GM21619 (cell line): ENCODE data around the gene GRB10.

Experiments used
- ATAC-seq: cut with Tn5 transposase; IDR thresholded peaks from one replicate; pipeline ENCODE4 v1.9.1; 2021; ENCODE audit not compliant: unreplicated experiment

GRB10 gene

GRCh38 chr7:50723173-50723572, 59.5 kb downstream of the GRB10 start:
- ATAC-seq = no peak

- ATAC-seq = no peak
Measured at GRCh38 chr7:50721661-50722259, 60.9 kb downstream of the GRB10 start.

DNA sequence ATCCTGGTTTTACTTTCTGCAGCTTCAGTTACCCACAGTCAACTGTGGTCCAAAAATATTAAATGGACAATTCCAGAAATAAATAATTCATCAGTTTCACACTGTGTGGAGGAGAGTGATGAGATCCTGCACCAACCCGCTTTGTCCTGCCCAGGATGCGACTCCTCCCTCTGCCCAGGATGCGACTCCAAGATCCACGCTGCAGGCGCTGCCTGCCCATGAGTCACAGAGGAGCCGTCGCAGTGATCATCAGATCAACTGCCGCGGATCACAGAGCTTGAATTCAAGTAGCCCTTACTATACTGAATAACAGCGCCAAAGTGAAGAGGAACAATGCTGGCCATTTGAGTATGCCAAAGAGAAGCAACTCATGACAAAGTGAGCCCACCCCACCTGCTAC, 61.5 kb downstream of the GRB10 start:
- no peak for ATAC-seq

DNA sequence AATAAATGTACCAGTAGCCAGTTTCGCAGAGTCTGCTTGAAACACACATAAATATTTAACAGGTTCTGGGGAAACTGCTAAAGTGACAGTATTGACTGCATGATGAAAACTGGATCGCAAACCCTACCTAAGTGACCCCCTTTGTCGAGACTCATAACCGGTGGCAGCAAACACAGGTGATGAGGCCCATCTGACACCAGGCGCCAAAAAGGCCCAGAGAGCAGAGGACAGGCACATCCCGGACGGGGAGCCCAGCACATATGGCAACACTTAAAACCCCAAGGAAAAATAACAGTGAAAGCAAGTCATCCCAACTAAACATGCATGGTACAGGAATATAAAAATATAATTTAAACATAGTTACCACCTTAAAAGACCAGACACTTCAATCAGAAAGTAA, 62.4 kb downstream of the GRB10 start:
- no peak for ATAC-seq

DNA sequence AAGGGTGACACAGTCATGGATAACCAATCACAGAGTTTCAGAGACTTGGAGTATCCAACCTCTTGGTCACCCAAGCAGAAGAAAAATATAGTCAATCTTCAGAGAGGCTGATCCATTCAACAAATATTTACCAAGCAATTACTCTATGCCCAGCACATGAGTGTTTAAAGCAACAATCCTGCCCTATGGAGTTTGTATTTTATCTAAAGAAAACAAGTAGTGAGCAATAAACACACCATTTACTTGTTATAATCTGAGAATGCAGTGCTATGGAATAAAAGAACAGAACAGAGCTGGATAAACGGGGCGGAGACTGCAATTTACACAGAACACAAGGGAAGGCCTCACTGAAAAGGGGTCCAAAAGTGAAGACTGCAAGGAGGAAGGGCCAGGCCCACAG, 63.8 kb downstream of the GRB10 start:
- ATAC-seq = no peak

DNA sequence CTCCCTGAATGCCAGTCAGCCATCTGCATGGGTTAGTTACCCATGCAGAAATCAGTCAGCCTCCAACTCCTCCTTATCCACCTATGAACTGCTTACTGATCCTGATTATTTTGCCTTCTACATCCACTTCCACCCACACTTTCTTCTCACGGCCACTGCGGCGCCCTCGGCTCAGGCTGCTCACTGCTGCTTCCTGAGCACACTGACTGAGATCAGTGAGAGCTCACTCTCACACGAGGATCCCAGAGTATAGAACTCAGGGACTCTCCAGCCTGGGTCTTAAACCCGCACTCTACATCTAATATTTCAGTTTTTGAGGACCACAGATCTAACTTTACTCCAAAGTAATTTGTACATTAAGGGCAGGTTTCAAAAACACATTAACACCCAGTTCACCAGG, 64.4 kb downstream of the GRB10 start:
- no peak for ATAC-seq

DNA sequence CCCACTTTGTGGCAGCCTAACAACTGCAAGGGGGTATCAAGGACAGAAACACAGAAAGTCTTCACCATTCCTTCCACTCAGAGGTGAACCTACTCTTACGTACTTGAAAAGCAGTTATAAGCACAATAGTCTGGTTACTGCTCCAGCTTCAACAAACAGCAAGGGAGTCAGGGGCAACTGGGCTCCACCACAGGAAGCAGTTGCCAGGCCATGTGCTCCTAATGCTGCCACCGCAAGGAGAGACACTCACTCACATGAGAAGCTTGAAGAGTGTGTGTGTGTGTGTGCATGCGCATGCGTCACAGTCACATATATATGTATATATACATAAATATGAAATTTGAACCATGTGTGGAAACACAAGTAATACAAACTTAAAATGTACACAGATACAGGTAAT, 65.5 kb downstream of the GRB10 start:
- no peak for ATAC-seq

GRCh38 chr7:50714857-50715256, 67.8 kb downstream of the GRB10 start:
- no peak for ATAC-seq

GRCh38 chr7:50713123-50713965, 69.4 kb downstream of the GRB10 start:
- no peak for ATAC-seq

DNA sequence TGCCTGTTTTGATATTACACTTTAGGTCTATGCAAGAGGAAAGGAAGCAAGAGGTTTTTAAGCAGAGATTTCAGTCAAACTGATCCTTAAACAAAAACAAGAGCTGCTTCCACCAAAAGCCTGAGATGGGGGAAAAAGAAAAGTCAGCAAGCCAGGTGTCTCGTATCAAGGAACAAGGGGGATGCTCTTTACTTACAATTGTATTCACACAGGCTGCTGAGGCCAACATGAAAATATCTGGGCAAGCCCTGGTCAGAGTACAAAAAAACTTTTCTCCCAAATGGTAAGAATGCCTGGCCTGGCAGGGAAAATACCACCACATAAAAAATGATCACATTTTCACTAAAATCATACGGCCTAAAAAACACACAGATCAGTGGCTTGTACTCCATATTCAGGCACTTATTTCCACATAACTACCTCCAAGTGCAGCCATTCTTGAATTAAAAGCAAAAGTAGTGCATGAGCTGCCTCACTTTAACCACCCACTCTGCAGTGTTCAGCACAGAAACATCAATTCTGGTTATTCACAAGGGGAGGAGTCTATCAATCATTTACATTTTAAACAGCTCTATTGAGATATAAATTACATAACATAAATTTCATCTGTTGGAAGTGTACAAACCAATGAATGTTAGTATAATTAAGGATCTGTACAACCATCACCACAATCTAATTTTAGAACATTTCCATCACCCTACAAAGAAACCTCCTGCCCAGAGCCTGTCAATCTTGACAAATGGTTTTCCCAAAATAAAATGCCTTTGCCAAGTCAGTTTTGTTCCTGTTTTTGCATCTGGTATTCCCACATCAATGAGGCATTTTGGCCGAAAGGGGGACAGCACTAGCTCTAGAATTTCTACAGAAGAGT, 70.2 kb downstream of the GRB10 start:
- ATAC-seq = no peak

DNA sequence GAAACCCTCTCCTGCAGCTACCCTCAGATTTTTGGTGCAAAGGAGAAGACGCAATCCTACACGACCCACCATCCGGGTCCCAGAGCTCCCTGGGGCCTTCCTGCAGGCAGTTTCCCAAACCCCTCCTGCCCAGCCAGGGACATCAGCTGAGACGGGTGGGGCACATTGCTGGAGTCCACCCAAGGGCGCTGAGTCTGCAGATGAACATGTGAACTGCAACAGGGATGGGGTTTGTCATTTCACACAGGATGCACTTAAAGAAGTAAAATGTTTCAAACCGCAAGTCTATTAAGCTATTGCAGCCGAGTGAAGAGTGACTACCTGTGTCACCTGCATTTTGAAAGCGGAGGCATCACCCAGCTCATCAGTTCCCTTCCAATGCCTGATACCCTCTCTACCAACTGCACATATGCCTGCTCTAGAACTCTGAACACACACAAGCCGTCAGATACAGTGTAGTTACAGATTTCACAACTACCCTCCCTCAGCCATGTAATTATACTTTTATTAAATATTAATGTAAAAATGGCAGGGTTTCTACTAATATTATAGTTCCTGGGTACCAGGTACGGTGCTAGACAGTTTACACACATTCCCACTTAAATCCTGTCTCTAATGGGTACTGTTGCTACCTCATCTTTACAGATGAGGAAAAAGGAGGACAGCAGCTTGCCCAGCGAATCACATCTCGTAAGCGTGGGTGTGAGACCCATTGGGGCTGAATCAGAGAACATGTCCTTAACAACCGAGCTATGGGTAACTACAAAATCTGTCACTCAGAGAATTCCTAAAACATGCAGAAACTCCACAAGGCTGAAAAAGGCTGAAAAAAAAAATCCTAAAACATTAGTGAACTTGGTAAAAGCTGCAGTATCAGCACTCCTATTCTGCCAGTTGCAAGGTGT, 71.2 kb downstream of the GRB10 start:
- no peak for ATAC-seq

DNA sequence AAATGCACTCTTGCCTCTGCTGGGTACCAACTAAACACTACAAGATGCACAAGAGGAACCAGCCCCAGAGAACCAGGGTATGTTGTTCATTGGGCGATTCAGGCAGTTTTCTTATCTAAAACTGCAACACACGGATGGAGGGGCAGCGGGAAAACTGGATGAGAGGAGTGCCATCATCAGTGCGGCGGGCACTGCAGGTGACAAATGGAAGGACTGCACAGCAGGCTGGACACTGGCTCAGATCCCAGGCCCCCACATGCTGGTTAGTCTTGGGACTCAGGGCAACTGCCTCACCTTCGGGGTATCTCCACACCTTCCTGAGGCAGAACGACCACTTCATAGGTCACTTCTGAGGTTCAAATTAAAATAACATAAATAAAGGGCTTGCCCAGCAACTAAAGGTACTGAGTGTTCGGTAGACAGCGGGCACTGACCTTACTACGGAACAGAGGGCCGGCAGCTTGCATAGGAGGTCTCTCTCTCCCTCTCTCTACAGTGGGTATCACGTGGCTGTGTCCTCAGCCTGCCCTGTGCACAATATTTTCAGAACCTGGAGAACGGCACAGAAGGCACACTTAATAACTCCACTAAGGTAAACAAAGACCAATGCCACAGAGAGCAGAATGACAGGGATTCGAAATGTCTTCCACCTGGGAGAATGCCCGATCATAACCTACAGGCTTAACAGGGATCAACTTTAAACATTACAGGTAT, 72.1 kb downstream of the GRB10 start:
- no peak for ATAC-seq

- no peak for ATAC-seq
Measured at GRCh38 chr7:50709151-50709550, 73.5 kb downstream of the GRB10 start.

DNA sequence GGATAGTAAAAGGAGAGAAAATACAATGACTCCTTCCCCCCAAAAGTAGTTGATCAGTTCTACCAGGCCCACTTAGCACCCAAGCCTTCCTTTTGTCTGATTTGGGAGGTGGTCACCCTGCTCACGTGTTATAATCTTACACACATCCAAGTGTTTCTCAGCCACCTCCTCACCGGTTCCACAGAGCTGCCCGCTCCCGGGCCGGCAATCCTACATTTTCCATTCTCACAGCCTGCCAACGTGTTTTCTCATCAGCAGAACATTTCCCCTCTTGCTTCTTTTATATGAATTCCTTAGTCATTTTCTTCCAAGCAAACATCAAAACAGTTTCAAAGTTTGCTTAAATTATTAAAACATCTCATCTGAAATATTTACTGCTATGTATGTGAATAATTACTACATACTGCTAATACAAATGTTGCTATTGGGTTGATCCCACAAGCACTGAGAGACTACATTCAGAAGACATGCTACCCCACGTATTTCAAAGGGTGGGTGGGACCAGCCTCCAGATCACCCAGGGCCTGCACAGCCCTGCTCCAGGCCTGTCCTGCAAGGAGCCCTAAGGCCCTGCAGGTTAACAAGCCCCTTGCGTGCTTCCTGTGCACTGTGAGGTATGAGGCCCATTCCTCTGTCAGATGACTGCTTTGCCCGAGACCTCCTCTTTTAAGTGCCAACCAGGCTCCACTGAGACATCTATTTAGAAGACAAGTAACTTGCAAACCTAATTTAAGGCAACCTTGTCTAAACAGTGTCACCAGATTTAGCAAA, 75.3 kb downstream of the GRB10 start:
- no peak for ATAC-seq

- ATAC-seq = no peak
Measured at GRCh38 chr7:50706469-50706937, 76.2 kb downstream of the GRB10 start.

GRCh38 chr7:50704844-50705243, 77.9 kb downstream of the GRB10 start:
- ATAC-seq = no peak

GRCh38 chr7:50703654-50704053, 79.0 kb downstream of the GRB10 start:
- ATAC-seq = no peak

- ATAC-seq = no peak
Measured at GRCh38 chr7:50699143-50699542, 83.6 kb downstream of the GRB10 start.

- no peak for ATAC-seq
Measured at GRCh38 chr7:50697748-50698147, 84.9 kb downstream of the GRB10 start.
